HG03457 (cell line): ENCODE results near the gene MIB1.
"Not testable (repeated sequence)": the region's sequence is repeated elsewhere in the genome, so short reads cannot be mapped to it uniquely, and the experiment has no call there.

Experiments
- ATAC-seq: cut with Tn5 transposase; IDR thresholded peaks from one replicate; pipeline ENCODE4 v1.9.1; 2021; ENCODE audit warnings: moderate number of reproducible peaks; ENCODE audit not compliant: unreplicated experiment

Gene MIB1

DNA sequence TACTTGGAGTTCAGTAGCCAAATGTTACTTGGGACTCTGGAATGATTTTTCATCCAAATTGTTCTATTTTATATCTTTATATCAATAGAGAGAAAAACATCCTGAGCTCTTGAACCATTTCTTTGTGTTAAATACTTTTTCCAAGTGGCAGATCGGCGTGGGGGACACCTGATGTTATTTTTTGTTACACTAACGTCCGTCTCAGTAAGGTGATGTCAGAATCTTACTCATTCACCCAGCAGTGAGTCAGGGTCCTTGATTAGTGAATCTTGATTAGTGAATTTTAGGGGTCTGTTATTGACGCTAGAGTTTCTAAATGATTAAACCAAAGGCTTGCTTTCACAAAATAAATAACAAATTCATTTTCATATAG lies 1.7 kb downstream of the MIB1 start:
- ATAC-seq, result no peak

DNA sequence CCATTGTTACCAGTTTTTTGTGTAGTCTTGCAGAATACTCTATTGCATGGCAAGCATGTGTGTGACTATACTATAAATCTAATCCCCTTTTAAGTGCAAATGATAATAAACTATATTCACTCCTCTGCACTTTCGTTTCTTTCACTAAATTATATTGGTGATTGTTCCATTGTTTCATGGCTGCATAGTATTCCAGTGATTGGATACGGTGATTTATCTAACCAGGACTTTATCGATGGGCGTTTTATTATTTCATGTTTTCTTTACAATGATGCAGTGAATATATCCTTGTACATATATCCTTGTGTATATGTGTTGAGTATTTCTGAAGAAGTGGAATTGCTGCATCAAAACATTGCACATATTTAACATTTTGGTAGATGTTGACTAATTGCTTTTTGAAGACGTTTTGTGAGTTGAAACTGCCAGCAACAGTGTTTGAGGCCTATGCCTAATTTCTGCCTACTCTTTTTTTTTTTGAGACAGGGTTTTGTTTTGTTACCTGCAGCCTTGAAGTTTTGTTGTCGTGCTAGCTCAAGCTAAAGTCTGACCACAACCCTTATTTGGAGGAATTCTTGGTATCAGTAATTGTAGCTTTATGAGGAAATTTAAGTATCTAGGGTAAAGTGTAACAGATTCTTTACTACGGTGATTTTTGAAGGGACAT lies 2.7 kb downstream of the MIB1 start:
- ATAC-seq, result no peak

DNA sequence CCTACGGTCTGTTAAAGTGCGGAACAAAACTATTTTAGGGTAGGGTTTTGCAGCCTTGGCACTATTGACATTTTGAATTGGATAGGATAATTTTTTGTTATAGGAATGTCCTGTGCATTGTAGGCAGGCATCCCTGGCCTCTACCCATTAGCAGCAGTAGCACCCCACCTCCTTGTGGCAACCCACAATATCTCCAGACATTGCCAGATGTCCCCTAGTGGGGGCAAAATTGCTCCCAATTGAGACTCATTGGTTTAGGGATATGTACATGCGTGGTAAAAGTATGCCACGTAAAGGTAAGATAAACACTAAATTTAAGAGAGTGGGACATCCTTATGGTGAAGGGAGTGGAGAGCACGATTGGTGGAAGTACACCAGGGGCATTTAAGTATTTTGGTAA lies 4.6 kb downstream of the MIB1 start:
- no peak for ATAC-seq

DNA sequence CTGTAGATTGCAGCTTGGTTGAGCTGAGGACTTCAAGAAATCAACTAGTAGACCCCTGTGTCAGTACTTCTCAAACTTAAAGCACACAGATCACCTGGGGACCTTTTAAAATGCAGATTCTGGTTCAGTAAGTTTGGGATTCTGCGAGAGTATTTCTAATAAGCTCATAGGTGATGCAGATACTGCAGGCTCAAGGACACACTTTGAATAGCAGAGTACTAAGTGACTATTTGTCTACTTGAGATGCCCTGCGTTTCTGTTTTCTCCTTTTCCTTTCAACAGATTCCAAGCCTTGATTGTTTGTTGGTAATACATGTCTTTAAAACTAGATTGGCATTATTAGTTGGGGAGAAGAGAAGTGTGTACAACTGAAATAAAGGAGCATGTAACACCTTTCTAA lies 6.7 kb downstream of the MIB1 start:
- ATAC-seq, result no peak

DNA sequence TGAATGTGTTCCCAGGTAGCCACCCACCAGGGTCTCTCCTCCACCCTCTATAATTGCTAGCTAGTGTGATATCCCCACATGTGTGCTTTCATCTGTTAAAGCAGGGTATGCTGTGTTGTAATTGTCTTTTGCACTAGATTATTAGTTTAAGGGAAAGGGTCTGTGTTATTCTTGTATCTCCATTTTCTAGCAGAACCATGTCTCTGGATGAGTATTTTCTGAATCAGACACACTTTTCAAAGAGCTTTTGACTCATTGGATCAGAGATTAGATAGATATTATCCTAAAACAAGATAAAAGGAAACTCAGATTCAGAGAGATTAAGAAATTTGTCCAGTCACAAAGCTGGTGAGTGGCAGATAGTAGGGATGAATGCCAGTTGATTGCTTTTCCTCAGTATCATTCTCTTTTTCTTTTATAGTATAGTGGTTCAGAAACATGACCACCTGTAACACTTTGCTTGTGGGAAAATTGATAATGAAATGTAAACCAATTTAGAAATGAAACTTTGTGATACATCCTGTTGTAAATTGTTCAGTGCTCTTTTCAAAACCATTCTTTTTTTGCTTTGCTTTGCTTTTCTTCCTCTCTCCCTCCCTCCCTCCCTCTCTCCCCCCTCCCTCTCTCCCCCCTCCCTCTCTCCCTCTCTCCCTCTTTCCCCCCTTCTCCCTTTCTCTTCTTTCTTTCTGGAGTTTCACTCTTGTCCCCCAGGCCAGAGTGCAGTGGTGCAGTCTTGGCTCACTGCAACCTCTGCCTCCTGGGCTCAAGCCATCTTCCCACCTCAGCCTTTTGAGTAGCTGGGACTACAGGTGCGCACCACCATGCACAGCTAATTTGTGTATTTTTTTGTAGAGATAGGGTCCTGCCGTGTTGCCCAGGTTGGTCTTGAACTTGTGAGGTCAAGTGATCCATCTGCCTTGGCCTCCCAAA lies 7.4 kb downstream of the MIB1 start:
- no peak for ATAC-seq

DNA sequence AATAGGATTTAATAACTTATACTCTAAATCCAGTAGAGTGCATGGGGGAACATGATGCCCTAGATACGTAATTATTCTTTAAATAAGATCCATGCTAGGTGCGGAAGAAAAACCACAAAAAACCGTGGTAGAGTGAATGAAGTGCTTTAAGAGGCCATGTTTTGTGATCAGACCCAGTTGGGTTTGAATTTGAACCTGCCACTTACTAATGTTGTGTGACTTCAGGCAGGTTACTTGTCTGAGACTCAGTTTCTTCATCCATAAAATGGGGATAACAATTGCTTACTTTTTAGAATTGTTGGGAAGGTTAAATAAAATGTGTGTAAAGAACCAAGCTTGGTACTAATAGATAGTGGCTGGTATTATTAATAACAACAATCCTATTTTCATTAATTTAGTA lies 17.2 kb downstream of the MIB1 start:
- no peak for ATAC-seq

DNA sequence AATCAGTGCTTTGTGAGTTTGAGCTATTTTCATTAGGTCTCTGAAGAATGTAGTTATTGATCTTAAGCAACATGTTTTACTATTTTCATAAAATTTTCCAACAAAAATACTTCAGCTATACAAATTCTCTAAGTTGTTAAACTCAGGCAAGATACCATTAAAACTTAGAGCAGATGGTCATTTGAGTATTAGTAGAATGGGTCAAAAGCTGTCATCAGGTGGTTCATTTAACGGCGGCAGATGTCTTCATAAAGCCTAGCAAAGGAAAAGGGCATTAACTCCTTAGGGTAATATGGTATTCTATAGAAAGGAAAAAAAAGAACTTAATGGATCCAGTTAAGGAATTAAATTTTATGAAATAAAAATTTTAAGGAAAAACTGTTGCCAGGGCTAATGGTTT lies 19.2 kb downstream of the MIB1 start:
- ATAC-seq, result no peak

DNA sequence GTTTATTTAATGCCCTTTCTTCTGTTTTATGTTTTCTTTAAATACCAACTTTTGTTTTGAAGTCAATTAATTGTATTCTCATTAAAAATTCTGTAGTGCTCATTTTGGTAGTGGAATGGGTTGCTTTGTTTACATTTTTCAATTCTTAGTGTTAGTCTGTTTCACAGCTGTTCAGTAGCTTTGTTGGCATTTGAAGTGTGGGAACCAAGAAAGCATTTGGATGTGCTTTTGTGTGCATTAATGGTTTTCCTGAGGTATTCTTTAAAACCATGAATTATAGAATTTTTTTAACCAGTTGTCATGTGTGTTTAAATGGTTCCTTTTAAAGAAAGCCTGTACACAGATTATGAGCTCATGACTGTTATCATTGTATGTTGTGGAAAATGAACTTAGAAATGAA lies 19.7 kb downstream of the MIB1 start:
- no peak for ATAC-seq

DNA sequence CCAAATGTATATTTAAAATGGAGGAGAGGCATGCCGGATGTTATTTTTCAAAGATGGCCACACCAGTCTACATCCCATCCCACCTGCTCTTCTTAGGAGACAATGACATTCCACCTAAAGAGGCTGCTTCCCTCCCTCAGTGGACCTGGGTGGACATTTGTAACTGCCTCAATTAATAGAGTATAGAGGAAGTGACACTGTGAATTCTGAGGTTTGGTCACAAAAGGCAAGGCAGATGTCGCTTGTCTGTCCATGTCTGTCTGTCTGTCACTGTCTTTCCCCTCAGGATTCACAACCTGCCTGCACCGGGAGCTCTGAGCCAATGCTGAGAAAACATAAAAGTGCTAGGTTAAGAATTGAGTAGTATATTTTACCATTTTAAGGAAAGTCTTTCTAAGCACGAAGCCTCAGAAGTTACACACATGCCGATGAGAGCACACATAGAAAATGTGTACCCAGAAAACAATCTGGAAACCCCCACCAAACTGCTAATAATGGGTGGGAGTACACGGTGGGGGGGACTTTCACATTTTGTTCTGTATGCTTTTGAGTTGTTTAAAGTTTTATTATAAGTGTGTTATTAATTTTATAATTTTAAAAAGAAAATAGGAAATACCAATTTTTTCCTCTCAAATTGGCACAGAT lies 21.0 kb downstream of the MIB1 start:
- ATAC-seq, result no peak

DNA sequence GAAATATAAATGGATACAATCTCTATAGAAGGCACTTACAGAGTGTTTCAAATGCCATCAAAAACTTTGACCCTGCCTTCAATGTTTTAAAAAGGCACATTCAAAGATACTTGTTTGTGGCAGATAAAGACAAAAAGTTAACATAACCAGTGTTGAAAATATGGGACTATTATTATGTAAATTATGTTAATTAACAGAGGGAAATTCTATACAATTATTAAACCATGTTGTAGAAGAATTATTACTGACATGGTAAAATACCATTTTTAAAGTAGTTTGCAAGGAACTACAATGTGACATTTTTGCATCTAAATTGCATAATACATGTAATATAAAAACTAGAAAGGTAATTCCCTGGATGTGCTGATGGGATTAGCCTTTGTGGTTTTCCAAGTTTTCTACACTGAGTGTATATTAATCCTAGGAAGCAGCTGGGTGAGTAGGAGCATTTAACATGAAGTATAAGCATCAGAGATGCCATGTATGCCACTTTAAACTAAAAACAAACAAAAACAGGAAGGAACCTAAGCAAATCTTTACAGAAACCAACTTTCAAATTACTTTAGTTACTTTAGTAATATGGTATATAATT lies 21.7 kb downstream of the MIB1 start:
- no peak for ATAC-seq

DNA sequence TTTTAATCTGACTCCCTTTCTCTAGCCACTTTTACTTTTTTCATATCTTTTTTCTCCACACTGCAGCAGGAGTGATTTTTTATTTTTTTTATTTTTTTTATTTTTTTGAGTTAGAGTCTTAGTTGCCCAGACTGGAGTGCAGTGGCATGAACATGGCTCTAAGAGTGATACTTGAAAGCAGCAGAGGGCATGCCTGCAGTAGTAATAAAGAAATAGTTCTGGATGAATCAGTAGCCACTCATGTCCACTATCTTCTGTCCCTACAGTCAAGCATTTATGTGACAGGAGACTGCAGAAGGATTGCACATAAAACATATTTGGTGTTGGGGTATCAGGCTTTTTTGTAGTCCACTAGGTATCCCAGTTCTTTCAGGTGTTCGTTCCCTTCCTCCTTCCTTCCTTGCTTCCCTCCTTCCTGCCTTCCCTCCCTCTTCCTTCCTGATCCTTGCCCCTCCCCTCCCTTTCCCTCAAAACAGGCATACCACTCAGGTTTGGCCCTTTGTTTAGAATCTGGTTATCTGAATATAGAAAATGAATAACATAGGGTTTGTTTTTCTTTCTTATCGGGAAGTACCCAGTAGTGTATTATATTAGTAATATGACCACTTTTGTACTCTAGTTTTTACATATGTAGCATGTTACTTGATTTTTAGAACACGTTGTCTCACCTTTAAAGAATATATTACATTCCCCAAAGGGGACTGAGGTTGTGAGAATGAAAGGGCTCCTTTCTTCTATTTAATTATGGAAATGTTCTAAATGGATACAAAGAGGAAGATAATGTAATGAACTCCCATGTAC lies 23.5 kb downstream of the MIB1 start:
- ATAC-seq, result no peak

DNA sequence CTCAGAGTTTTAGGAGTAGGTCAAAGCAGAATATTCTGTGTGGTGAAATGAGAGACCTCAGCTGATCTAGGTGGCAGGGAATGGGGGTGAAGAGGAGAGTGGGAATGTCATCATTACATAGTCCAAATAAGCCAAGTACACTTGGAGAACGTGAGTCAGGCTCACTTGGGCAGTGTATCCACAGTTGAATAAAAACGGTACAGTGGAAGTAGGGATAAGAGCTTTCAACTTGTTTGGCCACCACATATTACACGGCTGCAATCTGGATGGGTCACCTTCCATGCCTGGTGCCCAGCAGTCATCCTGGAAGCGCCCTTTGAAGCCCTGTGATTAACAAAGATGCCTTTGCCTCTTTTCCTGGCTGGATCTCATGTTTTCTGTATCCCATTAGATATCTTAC lies 28.6 kb downstream of the MIB1 start:
- no peak for ATAC-seq

DNA sequence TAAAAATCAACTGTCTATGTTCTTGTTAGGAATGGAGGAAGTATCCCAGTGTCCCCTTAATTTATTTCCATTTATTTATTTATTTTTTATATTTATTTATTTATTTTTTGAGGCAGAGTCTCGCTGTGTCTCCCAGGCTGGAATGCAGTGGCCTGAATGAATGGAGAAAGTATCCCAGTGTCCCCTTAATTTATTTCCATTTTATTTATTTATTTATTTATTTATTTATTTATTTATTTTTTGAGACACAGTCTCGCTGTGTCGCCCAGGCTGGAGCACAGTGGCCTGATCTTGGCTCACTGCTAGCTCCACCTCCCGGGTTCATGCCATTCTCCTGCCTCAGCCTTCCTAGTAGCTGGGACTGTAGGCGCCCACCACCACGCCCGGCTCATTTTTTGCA lies 34.1 kb downstream of the MIB1 start:
- ATAC-seq, result no peak

DNA sequence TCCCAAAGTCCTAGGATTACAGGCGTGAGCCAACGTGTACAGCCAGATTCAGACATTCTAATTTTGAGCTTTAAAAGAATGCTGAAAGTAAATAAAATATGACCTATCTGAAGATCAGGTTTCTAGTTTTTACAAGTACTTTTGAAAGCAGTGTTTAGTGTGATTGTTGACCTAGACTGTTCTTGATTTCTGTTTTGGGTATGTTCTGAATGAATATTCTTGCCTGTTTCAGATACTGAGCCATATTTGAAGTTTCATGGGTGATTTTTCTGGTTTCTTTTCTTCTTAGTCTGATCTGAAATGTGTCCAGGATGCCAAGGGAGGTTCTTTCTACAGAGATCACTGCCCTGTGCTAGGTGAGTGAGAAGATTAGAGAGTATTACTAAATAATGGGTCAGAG lies 37.2 kb downstream of the MIB1 start:
- peak; percentile 52 for ATAC-seq

DNA sequence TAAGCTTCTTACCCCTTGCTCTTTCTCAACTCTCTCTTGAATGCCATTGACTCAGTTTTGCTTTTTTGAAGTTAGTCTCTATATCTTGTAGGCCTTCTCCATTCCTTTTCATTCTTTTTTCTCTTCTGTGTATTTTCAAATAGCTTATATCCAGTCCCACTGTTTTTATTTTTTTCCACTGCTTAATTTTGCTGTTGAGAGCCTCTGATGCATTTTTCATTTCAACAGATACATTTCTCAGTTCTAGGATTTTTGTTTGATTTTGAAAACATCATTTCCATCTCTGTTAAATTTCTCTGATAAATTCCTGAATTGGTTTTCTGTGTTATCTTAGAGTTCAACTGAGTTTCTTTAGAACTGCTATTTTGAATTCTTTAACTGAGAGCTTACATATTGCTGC lies 45.9 kb downstream of the MIB1 start:
- no peak for ATAC-seq

DNA sequence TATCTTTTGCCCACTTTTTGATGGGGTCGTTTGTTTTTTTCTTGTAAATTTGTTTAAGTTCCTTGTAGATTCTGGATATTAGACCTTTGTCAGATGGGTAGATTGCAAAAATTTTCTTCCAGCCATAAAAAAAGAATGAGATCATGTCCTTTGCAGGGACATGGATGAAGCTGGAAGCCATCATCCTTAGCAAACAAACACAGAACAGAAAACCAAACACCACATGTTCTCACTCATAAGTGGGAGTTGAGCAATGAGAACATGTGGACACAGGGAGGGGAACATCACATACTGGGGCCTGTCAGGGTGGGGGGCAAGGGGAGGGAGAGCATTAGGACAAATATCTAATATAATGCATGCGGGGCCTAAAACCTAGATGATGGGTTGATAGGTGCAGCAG lies 55.5 kb downstream of the MIB1 start:
- ATAC-seq, result not testable (repeated sequence)

DNA sequence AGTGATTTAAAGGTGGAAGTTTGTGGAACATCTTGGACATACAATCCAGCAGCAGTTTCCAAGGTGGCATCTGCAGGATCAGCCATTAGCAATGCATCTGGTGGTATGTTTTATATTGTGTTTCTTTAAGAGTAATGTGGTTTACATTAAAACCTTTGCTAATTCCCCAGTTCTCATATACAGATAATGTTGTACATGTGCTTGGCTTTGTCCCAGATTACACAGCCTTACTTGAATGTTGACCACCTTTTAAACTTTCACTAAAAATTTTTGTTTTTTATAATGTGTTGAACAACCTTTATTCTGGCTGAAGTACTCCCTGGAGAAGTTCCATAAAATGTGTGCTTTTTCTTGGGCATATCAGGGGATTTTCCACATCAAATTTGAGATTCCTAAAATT lies 57.5 kb downstream of the MIB1 start:
- ATAC-seq, result no peak

DNA sequence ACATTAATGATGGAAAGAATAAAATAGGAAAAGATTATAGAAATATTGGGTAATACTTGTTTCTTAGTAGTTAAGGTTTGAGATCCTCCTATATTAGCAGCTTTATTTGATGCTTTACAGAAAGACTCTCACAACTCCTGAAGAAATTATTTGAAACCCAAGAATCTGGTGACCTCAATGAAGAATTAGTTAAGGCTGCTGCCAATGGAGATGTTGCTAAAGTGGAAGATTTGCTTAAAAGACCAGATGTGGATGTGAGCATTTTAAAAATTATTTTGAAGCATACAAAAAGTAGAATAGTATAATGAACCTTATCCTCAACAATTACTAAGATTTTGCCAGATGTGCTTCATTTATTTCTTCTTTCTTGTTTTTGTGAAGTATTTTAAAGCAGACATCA lies 59.1 kb downstream of the MIB1 start:
- ATAC-seq, result no peak

DNA sequence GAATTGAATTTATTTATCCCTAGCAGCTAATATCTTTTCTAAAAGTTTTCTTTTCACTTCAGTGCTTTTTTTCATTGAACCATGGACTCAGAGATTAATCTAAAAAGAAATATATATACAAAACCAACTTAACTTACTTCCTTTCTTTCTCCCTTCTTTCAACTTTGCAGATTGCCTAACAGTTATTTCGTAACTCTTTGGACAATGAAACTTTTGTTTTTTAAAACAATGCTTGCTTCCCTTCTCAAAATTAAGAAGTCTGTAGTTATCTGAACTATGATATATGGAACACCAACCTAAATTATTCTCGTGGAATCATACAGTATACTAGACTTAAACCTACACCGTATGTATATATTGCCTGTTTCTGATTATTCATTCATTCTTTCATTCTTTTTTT lies 62.9 kb downstream of the MIB1 start:
- no peak for ATAC-seq

DNA sequence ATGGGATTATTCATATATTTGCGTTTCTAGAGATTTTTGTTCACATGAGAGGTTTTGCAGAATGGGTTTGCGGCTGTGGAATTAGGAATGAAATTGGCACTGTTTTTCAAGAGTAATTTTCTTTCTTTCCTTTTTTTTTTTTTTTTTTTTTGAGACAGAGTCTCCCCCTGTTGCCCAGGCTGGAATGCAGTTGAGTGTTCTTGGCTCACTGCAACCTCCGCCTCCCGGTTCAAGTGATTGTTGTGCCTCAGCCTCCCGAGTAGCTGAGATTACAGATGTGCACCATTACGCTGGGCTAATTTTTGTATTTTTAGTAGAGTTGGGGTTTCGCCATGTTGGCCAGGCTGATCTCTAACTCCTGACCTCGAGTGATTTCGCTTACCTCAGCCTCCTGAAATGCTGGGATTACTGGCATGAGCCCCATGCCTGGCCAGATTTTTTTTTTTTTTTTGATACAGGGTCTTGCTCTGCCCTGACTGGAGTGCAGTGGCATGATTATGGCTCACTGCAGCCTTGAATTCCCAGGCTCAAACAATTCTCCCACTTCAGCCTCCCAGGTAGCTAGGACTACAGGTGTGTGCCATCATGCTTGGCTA lies 65.3 kb downstream of the MIB1 start:
- ATAC-seq, result no peak
